Neural progenitor cell (in vitro differentiated cells): Measurements from ENCODE around the gene FOLR2. TPM values are rescaled to one million over a fixed set of nuclear protein-coding genes. Genes with fewer than 3 reads are reported as not detected.

Source experiments
- DNase-seq: peaks from one replicate; pipeline ENCODE4 v3.0.0-alpha.2; 2016; ENCODE audit warnings: low spot score
- H2AFZ ChIP-seq: fragments of 200-600 bp; sonication (generic); replicated peaks from 2 replicates; pipeline ENCODE4 v1.6.1; 2016; ENCODE audit warnings: antibody characterized with exemption
- H3F3A ChIP-seq: fragments of 200-600 bp; sonication (generic); 2 replicates; pipeline ENCODE4 v1.6.1; 2016; ENCODE audit warnings: antibody characterized with exemption, low read depth
- H3K27ac ChIP-seq: fragments of 200-600 bp; sonication (generic); 2 replicates; pipeline ENCODE4 v1.5.1; 2016; ENCODE audit warnings: mild to moderate bottlenecking
- H3K27me3 ChIP-seq: fragments of 200-600 bp; sonication (generic); 2 replicates; pipeline ENCODE4 v1.6.1; 2016; ENCODE audit warnings: mild to moderate bottlenecking, moderate library complexity
- H3K36me3 ChIP-seq: fragments of 200-600 bp; sonication (generic); 2 replicates; pipeline ENCODE4 v1.5.1; 2016
- H3K4me1 ChIP-seq: fragments of 200-600 bp; sonication (generic); 2 replicates; pipeline ENCODE4 v1.6.1; 2016; ENCODE audit warnings: mixed run types
- H3K4me2 ChIP-seq: fragments of 200-600 bp; sonication (generic); 2 replicates; pipeline ENCODE4 v1.6.1; 2016
- H3K4me3 ChIP-seq: fragments of 200-600 bp; sonication (generic); 2 replicates; pipeline ENCODE4 v1.5.1; 2016
- H3K79me2 ChIP-seq: fragments of 200-600 bp; sonication (generic); 2 replicates; pipeline ENCODE4 v1.6.1; 2016; ENCODE audit warnings: low read depth
- H3K9ac ChIP-seq: fragments of 200-600 bp; sonication (generic); 2 replicates; pipeline ENCODE4 v1.6.1; 2016
- H3K9me3 ChIP-seq: fragments of 200-600 bp; sonication (generic); 2 replicates; pipeline ENCODE4 v1.5.1; 2016; ENCODE audit warnings: low read depth
- H4K20me1 ChIP-seq: fragments of 200-600 bp; sonication (generic); 2 replicates; pipeline ENCODE4 v1.6.1; 2016; ENCODE audit warnings: low read depth
- H3K27ac Mint-ChIP-seq: 3 replicates; pipeline ENCODE4 v1.8.0; 2021; ENCODE audit warnings: mixed read lengths
- H3K27me3 Mint-ChIP-seq: 2 replicates; pipeline ENCODE4 v1.8.0; 2022; ENCODE audit warnings: low read depth, mild to moderate bottlenecking, inconsistent platforms, moderate library complexity, mixed read lengths; ENCODE audit not compliant: insufficient read depth
- H3K36me3 Mint-ChIP-seq: 3 replicates; pipeline ENCODE4 v1.8.0; 2021; ENCODE audit warnings: mixed read lengths
- H3K4me1 Mint-ChIP-seq: 3 replicates; pipeline ENCODE4 v1.8.0; 2021; ENCODE audit warnings: mixed read lengths
- H3K4me3 Mint-ChIP-seq: 3 replicates; pipeline ENCODE4 v1.8.0; 2021; ENCODE audit warnings: mild to moderate bottlenecking, moderate library complexity, mixed read lengths
- H3K9me3 Mint-ChIP-seq: 3 replicates; pipeline ENCODE4 v1.8.0; 2020; ENCODE audit warnings: mixed read lengths
- CTCF ChIP-seq: fragments of 200-600 bp; sonication (generic); IDR thresholded peaks from 2 replicates; pipeline ENCODE4 v1.5.1; 2017; ENCODE audit warnings: antibody characterized with exemption, mild to moderate bottlenecking
- EZH2 ChIP-seq: fragments of 200-600 bp; sonication (generic); IDR thresholded peaks from 2 replicates; pipeline ENCODE4 v1.6.1; 2017; ENCODE audit warnings: antibody characterized with exemption, mild to moderate bottlenecking, moderate library complexity
- EZH2phosphoT487 ChIP-seq: fragments of 200-600 bp; sonication (generic); IDR thresholded peaks from 2 replicates; pipeline ENCODE4 v1.6.1; 2017; ENCODE audit warnings: antibody characterized with exemption
- total RNA-seq: library from RNA; depleted of rRNA; stranded (reverse); fragments of >200 nt; gene quantifications from 2 replicates; pipeline ENCODE4 v1.2.3, GENCODE V29; 2015; ENCODE audit warnings: low replicate concordance

The FOLR2 gene
- total RNA-seq, 1 donor from 2014 or later = not detected

DNA sequence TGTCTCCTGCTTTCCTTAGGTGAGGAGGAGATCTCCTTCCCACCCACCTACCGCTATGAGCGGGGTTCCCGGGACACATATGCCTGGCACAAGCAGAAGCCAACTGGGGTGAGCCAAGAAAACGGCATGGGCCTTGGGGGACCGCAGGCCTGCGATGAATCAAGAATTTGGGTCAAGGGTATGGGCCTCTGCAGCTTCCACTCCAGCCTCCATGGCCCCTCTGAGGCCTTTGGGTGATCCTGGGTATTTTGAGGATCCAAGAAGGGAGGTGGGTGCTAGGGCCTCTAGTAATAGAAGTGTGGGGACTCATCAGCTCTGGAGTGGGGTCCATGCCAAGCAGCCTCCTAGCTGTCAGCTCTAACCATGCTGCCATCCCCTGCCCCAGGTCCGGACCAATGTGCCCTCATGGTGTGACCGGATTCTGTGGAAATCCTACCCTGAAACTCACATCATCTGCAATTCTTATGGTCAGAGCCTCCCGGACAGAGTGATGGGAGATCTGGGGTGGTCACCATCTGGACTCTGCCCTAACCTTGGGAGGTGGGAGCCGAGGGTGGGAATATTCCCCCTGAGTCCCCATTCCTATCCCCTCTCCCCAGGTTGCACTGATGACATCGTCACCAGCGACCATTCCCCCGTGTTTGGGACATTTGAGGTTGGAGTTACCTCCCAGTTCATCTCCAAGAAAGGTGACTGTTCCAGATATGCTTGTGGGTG, 16.6 kb downstream of the FOLR2 start:
- H3K9ac ChIP-seq = no peak overlapping the region
- no peak overlapping the region for H3K27ac ChIP-seq
- no peak for DNase-seq
- Mint-ChIP-seq H3K9me3 (no peaks in the 10 kb centered on the region), H3K36me3 (peaks cover 41% of the 10 kb centered on the region), H3K4me1 (peaks cover 3% of the 10 kb centered on the region), H3K27ac (peak overlapping the region; percentile 82), H3K4me3 (no peak overlapping the region), H3K27me3 (peaks cover 2% of the 10 kb centered on the region)
- no peak overlapping the region for H2AFZ ChIP-seq
- no peaks in the 10 kb centered on the region for H3K27me3 ChIP-seq
- H4K20me1 ChIP-seq = peaks cover 11% of the 10 kb centered on the region
- H3K9me3 ChIP-seq = no peaks in the 10 kb centered on the region
- H3K79me2 ChIP-seq = no peaks in the 10 kb centered on the region
- H3K4me1 ChIP-seq = peaks cover 5% of the 10 kb centered on the region
- H3K36me3 ChIP-seq = no peaks in the 10 kb centered on the region
- peaks cover 16% of the 10 kb centered on the region for H3F3A ChIP-seq
- H3K4me2 ChIP-seq = no peak overlapping the region
- H3K4me3 ChIP-seq = no peak overlapping the region
- no peak for TF ChIP-seq EZH2
- no peak for TF ChIP-seq CTCF
- no peak for TF ChIP-seq EZH2phosphoT487

DNA sequence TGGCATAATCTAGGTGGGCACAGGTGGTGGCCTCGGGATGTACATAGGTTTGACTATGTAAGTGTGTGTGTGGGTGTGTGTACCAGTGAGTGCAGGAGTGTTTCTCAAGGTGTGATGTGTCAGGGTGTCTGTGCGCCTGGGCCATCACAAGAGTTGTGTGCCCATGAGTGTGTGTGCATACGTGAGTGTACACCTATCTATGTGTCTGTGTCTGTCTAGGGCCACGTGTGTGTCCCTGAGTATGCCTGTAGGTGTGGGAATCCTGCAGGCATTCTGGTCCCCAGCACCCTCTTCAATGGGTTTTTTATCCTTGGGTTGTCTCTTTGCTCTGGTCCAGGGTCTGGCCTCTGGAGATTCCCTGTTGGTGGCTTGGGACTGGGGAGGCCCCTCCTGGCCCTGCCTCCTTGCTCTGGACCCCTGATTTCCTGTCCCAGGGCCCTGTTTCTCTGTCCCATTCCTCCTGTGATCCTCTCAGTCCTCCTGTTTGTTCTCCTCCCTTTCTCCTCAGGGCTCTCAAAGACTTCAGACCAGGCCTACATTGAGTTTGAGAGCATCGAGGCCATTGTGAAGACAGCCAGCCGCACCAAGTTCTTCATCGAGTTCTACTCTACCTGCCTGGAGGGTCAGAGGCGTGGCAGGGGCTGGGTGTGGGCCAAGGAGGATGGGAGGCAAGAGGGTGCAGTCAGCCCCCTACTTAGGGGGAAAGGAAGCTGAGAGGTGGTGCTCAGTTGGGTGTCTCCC, 17.3 kb downstream of the FOLR2 start:
- no peak for DNase-seq
- Histone ChIP-seq H4K20me1 (peaks cover 19% of the 10 kb centered on the region), H3K79me2 (no peaks in the 10 kb centered on the region), H3K9me3 (no peaks in the 10 kb centered on the region), H3K36me3 (no peaks in the 10 kb centered on the region), H2AFZ (no peak overlapping the region), H3K9ac (no peak overlapping the region), H3K4me2 (no peak overlapping the region), H3F3A (peaks cover 23% of the 10 kb centered on the region), H3K27ac (no peak overlapping the region), H3K4me3 (no peak overlapping the region), H3K27me3 (peaks cover 6% of the 10 kb centered on the region), H3K4me1 (peaks cover 12% of the 10 kb centered on the region)
- Mint-ChIP-seq H3K4me3 (no peak overlapping the region), H3K27ac (peak overlapping the region; percentile 82), H3K4me1 (peaks cover 8% of the 10 kb centered on the region), H3K36me3 (peaks cover 41% of the 10 kb centered on the region), H3K27me3 (peaks cover 5% of the 10 kb centered on the region), H3K9me3 (no peaks in the 10 kb centered on the region)
- no peak for TF ChIP-seq EZH2
- TF ChIP-seq EZH2phosphoT487 = no peak
- no peak for TF ChIP-seq CTCF

DNA sequence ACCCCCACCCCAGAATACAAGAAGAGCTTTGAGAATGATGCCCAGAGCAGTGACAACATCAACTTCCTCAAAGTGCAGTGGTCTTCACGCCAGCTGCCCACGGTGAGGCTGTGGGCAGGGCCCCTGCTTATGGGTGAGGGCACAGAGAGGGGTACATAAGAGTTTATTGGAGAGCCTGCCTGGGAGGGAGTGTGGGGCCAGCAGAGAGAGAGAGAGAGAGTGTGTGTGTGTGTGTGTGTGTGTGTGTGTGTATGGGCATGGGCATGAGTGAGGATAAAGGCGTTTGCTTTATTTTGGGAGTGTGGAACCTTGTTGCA, 17.9 kb downstream of the FOLR2 start:
- H3K4me1 ChIP-seq = peaks cover 17% of the 10 kb centered on the region
- peaks cover 36% of the 10 kb centered on the region for H3K36me3 Mint-ChIP-seq
- H3K9ac ChIP-seq = no peak overlapping the region
- peaks cover 12% of the 10 kb centered on the region for H3K4me1 Mint-ChIP-seq
- no peak overlapping the region for H3K4me3 ChIP-seq
- H3K79me2 ChIP-seq = no peaks in the 10 kb centered on the region
- no peak for DNase-seq
- peaks cover 9% of the 10 kb centered on the region for H3K27me3 Mint-ChIP-seq
- no peak overlapping the region for H3K27ac ChIP-seq
- H4K20me1 ChIP-seq = peaks cover 24% of the 10 kb centered on the region
- peaks cover 11% of the 10 kb centered on the region for H3K27me3 ChIP-seq
- no peak overlapping the region for H2AFZ ChIP-seq
- no peak overlapping the region for H3K4me2 ChIP-seq
- H3K36me3 ChIP-seq = no peaks in the 10 kb centered on the region
- no peaks in the 10 kb centered on the region for H3K9me3 ChIP-seq
- H3K4me3 Mint-ChIP-seq = no peak overlapping the region
- TF ChIP-seq EZH2phosphoT487 (no peak), CTCF (no peak), EZH2 (no peak)
- H3F3A ChIP-seq = peaks cover 29% of the 10 kb centered on the region
- no peak overlapping the region for H3K27ac Mint-ChIP-seq
- no peaks in the 10 kb centered on the region for H3K9me3 Mint-ChIP-seq
